IMR-90 (cell line): ENCODE measurements around the gene CTBP1. TPM values are rescaled to one million over a fixed set of nuclear protein-coding genes. Genes with fewer than 3 reads are reported as not detected.

Experiments used
- ATAC-seq: fragments of 200-7000 bp; cut with Tn5 transposase; 2 replicates; pipeline ENCODE4 v1.9.1; 2020; ENCODE audit warnings: low read depth, mild to moderate bottlenecking, moderate library complexity
- Bru-seq: library from RNA; stranded (reverse); fragments of 400-500 nt; gene quantifications from one replicate; lab custom pipeline; 2021; lab: Mats Ljungman, UMichigan
- BruChase-seq, 2 experiments: library from RNA; stranded (reverse); fragments of 400-500 nt; gene quantifications; one replicate each; lab custom pipeline; 2021; lab: Mats Ljungman, UMichigan
- BruUV-seq: library from RNA; stranded (reverse); fragments of 400-500 nt; replicated peaks from 2 replicates; lab custom pipeline; 2021; lab: Mats Ljungman, UMichigan
- CTCF ChIA-PET: fragments of 300-600 bp; formaldehyde crosslinking; extraction: SDS; loops from one replicate; lab custom pipeline; 2021; ENCODE audit warnings: antibody characterized with exemption; lab: Yijun Ruan, JAX
- POLR2A ChIA-PET: fragments of 300-600 bp; sonication (Branson Sonifier 250); formaldehyde crosslinking; loops from one replicate; lab custom pipeline; 2022; ENCODE audit warnings: antibody characterized with exemption; ENCODE audit not compliant: unreplicated experiment; lab: Charles Lee
- DNase-seq: peaks from one replicate; pipeline ENCODE4 v3.0.0; 2013
- H2AFZ ChIP-seq: replicated peaks from 2 replicates; pipeline ENCODE3; 2013; ENCODE audit warnings: low read length, mild to moderate bottlenecking; ENCODE audit not compliant: poor library complexity
- H2AK5ac ChIP-seq: 2 replicates; pipeline ENCODE4 v1.6.1; 2013; ENCODE audit warnings: low read depth, low read length, inconsistent platforms
- H2AK9ac ChIP-seq: replicated peaks from 2 replicates; pipeline ENCODE3; 2013; ENCODE audit warnings: mild to moderate bottlenecking, low read depth, low read length, moderate library complexity; ENCODE audit not compliant: poor library complexity
- H2BK120ac ChIP-seq: 2 replicates; pipeline ENCODE4 v1.6.1; 2013; ENCODE audit warnings: low read depth, low read length, inconsistent platforms
- H2BK15ac ChIP-seq: 3 replicates; pipeline ENCODE4 v1.6.1; 2013; ENCODE audit warnings: low read depth, low read length, inconsistent platforms
- H2BK20ac ChIP-seq: 2 replicates; pipeline ENCODE4 v1.6.1; 2013; ENCODE audit warnings: low read depth, mild to moderate bottlenecking, inconsistent platforms, low read length, moderate library complexity
- H2BK5ac ChIP-seq: 2 replicates; pipeline ENCODE4 v1.6.1; 2013; ENCODE audit warnings: mild to moderate bottlenecking, low read depth, low read length, inconsistent platforms; ENCODE audit not compliant: poor library complexity, severe bottlenecking
- H3K14ac ChIP-seq: replicated peaks from 2 replicates; pipeline ENCODE4 v1.6.1; 2013; ENCODE audit warnings: low read depth, low read length, inconsistent platforms
- H3K18ac ChIP-seq: 2 replicates; pipeline ENCODE4 v1.6.1; 2013; ENCODE audit warnings: low read depth, low read length, control low read depth
- H3K23ac ChIP-seq: 2 replicates; pipeline ENCODE4 v1.6.1; 2013; ENCODE audit warnings: low read depth, low read length, inconsistent platforms
- H3K27ac ChIP-seq: 2 replicates; pipeline ENCODE4 v1.5.1; 2013; ENCODE audit warnings: mild to moderate bottlenecking, control low read depth, low read length; ENCODE audit not compliant: insufficient read depth
- H3K27me3 ChIP-seq: 2 replicates; pipeline ENCODE4 v1.6.1; 2013; ENCODE audit warnings: low read length; ENCODE audit not compliant: control insufficient read depth, insufficient read depth
- H3K36me3 ChIP-seq: 2 replicates; pipeline ENCODE4 v1.6.1; 2013; ENCODE audit warnings: low read length, mixed read lengths; ENCODE audit not compliant: control insufficient read depth, insufficient read depth
- H3K4ac ChIP-seq: 2 replicates; pipeline ENCODE4 v1.6.1; 2013; ENCODE audit warnings: low read depth, low read length, inconsistent platforms
- H3K4me1 ChIP-seq: 2 replicates; pipeline ENCODE4 v1.6.1; 2013; ENCODE audit warnings: low read length, mixed read lengths; ENCODE audit not compliant: control insufficient read depth, insufficient read depth
- H3K4me2 ChIP-seq: 2 replicates; pipeline ENCODE4 v1.6.1; 2013; ENCODE audit warnings: low read depth, mild to moderate bottlenecking, control low read depth, low read length, moderate library complexity
- H3K4me3 ChIP-seq: 2 replicates; pipeline ENCODE4 v1.5.1; 2013; ENCODE audit warnings: low read depth, mild to moderate bottlenecking, control low read depth, low read length, moderate library complexity; ENCODE audit not compliant: insufficient read depth
- H3K56ac ChIP-seq: 2 replicates; pipeline ENCODE4 v1.6.1; 2013; ENCODE audit warnings: low read length, inconsistent platforms; ENCODE audit not compliant: insufficient read depth; ENCODE audit errors: extremely low read depth
- H3K79me1 ChIP-seq, 2 experiments: 2 replicates each; pipeline ENCODE4 v1.6.1; 2013; ENCODE audit warnings: low read length in 2 of 2, inconsistent platforms in 1 of 2, low read depth in 1 of 2
- H3K9ac ChIP-seq: 2 replicates; pipeline ENCODE4 v1.6.1; 2013; ENCODE audit warnings: low read depth, low read length, control low read depth
- H3K9me1 ChIP-seq: 2 replicates; pipeline ENCODE4 v1.6.1; 2013; ENCODE audit warnings: low read length, inconsistent platforms; ENCODE audit not compliant: insufficient read depth
- H3K9me3 ChIP-seq: 2 replicates; pipeline ENCODE4 v1.6.1; 2013; ENCODE audit warnings: low read length; ENCODE audit not compliant: control insufficient read depth, insufficient read depth
- H4K20me1 ChIP-seq: 2 replicates; pipeline ENCODE4 v1.6.1; 2013; ENCODE audit warnings: low read length, inconsistent platforms; ENCODE audit not compliant: insufficient read depth
- H4K5ac ChIP-seq: 2 replicates; pipeline ENCODE4 v1.6.1; 2013; ENCODE audit warnings: mild to moderate bottlenecking, low read depth, low read length, control low read depth
- H4K8ac ChIP-seq, 2 experiments: 2 replicates each; pipeline ENCODE4 v1.6.1; 2013; ENCODE audit warnings: low read depth in 2 of 2, low read length in 2 of 2, control low read depth in 1 of 2, inconsistent platforms in 1 of 2
- H4K91ac ChIP-seq: 2 replicates; pipeline ENCODE4 v1.6.1; 2013; ENCODE audit warnings: low read depth, low read length, inconsistent platforms; ENCODE audit not compliant: insufficient read depth
- BHLHE40 ChIP-seq: fragments of 150-350 bp; IDR thresholded peaks from 2 replicates; pipeline ENCODE4 v1.6.1; 2016; ENCODE audit warnings: mild to moderate bottlenecking, low read depth, low read length
- CEBPB ChIP-seq: IDR thresholded peaks from 2 replicates; pipeline ENCODE4 v1.6.1; 2012; ENCODE audit warnings: low read depth, low read length, improper control_type of control experiment
- MAFK ChIP-seq: IDR thresholded peaks from 2 replicates; pipeline ENCODE4 v1.6.1; 2012; ENCODE audit warnings: low read depth, low read length, improper control_type of control experiment
- MAZ ChIP-seq: IDR thresholded peaks from 2 replicates; pipeline ENCODE4 v1.6.1; 2012; ENCODE audit warnings: low read depth, mild to moderate bottlenecking, low read length, improper control_type of control experiment, moderate library complexity, borderline replicate concordance
- MXI1 ChIP-seq: IDR thresholded peaks from 2 replicates; pipeline ENCODE4 v1.6.1; 2012; ENCODE audit warnings: low read depth, mild to moderate bottlenecking, low read length, moderate library complexity, borderline replicate concordance
- POLR2A ChIP-seq: IDR thresholded peaks from 2 replicates; pipeline ENCODE4 v1.6.1; 2012; ENCODE audit warnings: mild to moderate bottlenecking, low read depth, low read length
- WGBS, 2 experiments: methylation state at CpG; one replicate each; pipeline versions ENCODE4 v1.1.5 to v1.1.7; 2013; ENCODE audit warnings: missing lambda C conversion rate in 2 of 2; ENCODE audit not compliant: insufficient read length in 1 of 2; ENCODE audit errors: extremely low coverage in 2 of 2; 5-methylcytosine and 5-hydroxymethylcytosine counted together
- dilution Hi-C: fragments of 300-500 bp; cut with HindIII; formaldehyde crosslinking; loops from one replicate; pipeline ENCODE4 v1.14.3; 2018; ENCODE audit warnings: low sequenced_read_pairs; ENCODE audit not compliant: unreplicated experiment
- in situ Hi-C: fragments of 300-500 bp; cut with MboI; formaldehyde crosslinking; loops from 3 replicates; pipeline ENCODE4 v1.14.3; 2019; ENCODE audit warnings: low sequenced_read_pairs, inconsistent platforms, mixed read lengths
- intact Hi-C: fragments of 100-400 bp; cut with micrococcal nuclease; formaldehyde crosslinking; loops from 2 replicates; pipeline ENCODE4 v1.10.0; 2022
- long read RNA-seq: library from polyadenylated mRNA; unstranded; transcript quantifications from one replicate; pipeline ENCODE4 v2.0.0, GENCODE V29; 2021; ENCODE audit not compliant: unreplicated experiment
- polyA plus RNA-seq, 3 experiments: library from polyadenylated mRNA; depleted of rRNA; stranded (reverse); fragments of >200 nt; gene quantifications; 2 replicates each; pipeline ENCODE4 v1.2.3, GENCODE V29; 2012; ENCODE audit warnings: low replicate concordance in 1 of 3
- total RNA-seq: library from RNA; depleted of rRNA; stranded (reverse); fragments of >200 nt; gene quantifications from 2 replicates; pipeline ENCODE4 v1.2.3, GENCODE V29; 2012; rRNA removed
- TF ChIP-seq, protein P1 (sequence below): fragments of 150-350 bp; IDR thresholded peaks from 2 replicates; pipeline ENCODE4 v1.6.1; 2017; ENCODE audit warnings: mild to moderate bottlenecking, antibody characterized with exemption, low read length, low read depth
- TF ChIP-seq, protein P2 (sequence below): fragments of 150-350 bp; IDR thresholded peaks from 2 replicates; pipeline ENCODE4 v1.6.1; 2016; ENCODE audit warnings: low read depth, mild to moderate bottlenecking, low read length, moderate library complexity, borderline replicate concordance

The CTBP1 gene
- 147 TPM in 2 replicates for total RNA-seq
- 212 and 237 TPM in 2 replicates for polyA plus RNA-seq (2012; rRNA removed)
- 167 and 315 TPM in 2 replicates for polyA plus RNA-seq (2012; cell fraction: cytosol; rRNA removed)
- polyA plus RNA-seq (2012; cell fraction: nucleus; rRNA removed; ENCODE audit: low replicate concordance): 377 and 892 TPM in 2 replicates
- Bru-seq, nascent RNA: percentile 86 among the genes with signal in this experiment
- percentile 93 among the genes with signal in this experiment for BruChase-seq, experiment 1, labeled RNA remaining after a 6-hour chase
- BruChase-seq, experiment 2, labeled RNA remaining after a 2-hour chase: percentile 91 among the genes with signal in this experiment
- long read RNA-seq, transcript CTBP1-203 (10 exons, 2,467 nt): major isoform, 61 of 187 reads
- long read RNA-seq, transcript CTBP1-201 (9 exons, 2,297 nt): minor isoform, 27 of 187 reads
- long read RNA-seq, partial matches to known transcripts: 19 of 187 reads
- long read RNA-seq, other reads (novel, unspliced or antisense): 78 of 187 reads

DNA sequence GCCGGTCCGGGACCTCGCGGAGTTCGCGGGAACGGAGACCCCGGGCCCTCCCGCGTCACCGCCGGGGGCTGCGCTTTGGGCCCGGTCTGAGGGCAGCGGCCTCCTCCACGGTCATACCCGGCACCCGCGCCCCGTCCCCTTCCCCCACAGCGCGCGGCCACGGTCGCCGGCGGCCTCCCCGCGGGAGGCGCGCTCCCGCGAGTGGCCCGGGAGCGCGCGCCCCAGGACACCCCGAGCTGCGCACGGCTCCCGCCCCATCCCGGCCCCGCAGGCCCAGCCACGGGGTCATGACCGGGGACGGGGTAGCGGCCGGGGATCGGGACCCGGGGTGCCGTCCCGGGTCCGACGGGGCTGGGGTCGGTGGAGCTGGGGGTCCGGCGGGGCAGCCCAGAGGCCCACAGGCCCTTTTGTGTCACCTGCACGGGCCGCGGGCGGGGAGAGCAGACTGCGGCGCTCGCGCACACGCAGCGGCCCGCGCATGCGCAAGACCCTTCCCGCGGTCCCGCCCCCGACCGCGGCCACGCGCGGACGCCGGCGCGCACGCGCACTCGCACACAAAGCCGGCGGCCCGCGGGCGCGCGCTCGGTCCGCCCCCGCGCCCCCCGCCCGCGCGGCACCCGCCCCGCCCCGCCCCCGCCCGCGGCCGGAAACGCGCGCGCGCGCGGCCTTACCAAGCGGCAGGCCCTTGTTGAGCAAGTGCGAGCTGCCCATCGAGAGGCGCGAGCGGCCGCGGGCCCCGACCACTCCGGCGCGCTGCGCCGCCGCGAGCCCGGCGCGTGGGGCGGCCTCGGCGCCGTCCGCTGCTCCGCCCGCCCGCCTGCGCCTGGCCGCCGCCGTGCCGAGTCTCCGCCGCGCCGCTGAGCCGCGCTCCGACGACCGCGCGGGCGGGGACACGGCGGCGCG lies at the start of gene CTBP1:
Gene CTBP1, minus strand, starts transcription at position 886 of the 903 bp plus-strand sequence. CDS start 7,799 bp downstream, outside the sequence.
- H3K14ac ChIP-seq: peak within 1 kb of the TSS; percentile 100
- H4K8ac ChIP-seq: peak within 1 kb of the TSS; percentile 95 to 97
- H4K5ac ChIP-seq: peak within 1 kb of the TSS; percentile 88
- H3K4ac ChIP-seq: peak within 1 kb of the TSS; percentile 98
- H3K9ac ChIP-seq: peak within 1 kb of the TSS; percentile 98
- peak within 1 kb of the TSS; percentile 97 for H3K27ac ChIP-seq
- DNase-seq (peak; percentile 83), ATAC-seq (peak; percentile 59)
- peak within 1 kb of the TSS; percentile 97 for H3K4me2 ChIP-seq
- H2BK120ac ChIP-seq: peak within 1 kb of the TSS; percentile 78; the same call in 1 of the 2 replicates
- peaks cover 22 to 53% of the 10 kb centered on the region in 2 experiments for H3K79me1 ChIP-seq
- H2AFZ ChIP-seq: peak within 1 kb of the TSS; percentile 95
- H3K4me1 ChIP-seq: peaks cover 19% of the 10 kb centered on the region
- intact Hi-C loops: loop anchor here (1.0 kb wide), 1 partner anchor 98 kb away; no protein-coding TSS in a partner anchor
- dilution Hi-C loops: no loop called here
- H3K27me3 ChIP-seq: no peaks in the 10 kb centered on the region
- H3K9me1 ChIP-seq: peaks cover 24% of the 10 kb centered on the region
- peak within 1 kb of the TSS; percentile 99 for H3K23ac ChIP-seq
- peak within 1 kb of the TSS; percentile 99 for H2AK5ac ChIP-seq
- POLR2A ChIA-PET: interaction anchor here (0.6 to 1.0 kb wide), 2 partner anchors 76 to 101 kb away, joined by 3 to 4 read pairs; partner anchors contain the start of gene SPON2
- H3K9me3 ChIP-seq: peaks cover 18% of the 10 kb centered on the region
- H3K36me3 ChIP-seq: peaks cover 16% of the 10 kb centered on the region
- BruUV-seq: no TSS peak
- H2BK5ac ChIP-seq: peak within 1 kb of the TSS; percentile 92
- peak within 1 kb of the TSS; percentile 100 for H2AK9ac ChIP-seq
- TF ChIP-seq, protein P1, sequence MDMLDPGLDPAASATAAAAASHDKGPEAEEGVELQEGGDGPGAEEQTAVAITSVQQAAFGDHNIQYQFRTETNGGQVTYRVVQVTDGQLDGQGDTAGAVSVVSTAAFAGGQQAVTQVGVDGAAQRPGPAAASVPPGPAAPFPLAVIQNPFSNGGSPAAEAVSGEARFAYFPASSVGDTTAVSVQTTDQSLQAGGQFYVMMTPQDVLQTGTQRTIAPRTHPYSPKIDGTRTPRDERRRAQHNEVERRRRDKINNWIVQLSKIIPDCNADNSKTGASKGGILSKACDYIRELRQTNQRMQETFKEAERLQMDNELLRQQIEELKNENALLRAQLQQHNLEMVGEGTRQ: peak; percentile 28; the same call in 1 of the 2 replicates
- TF ChIP-seq CEBPB (peak; percentile 18; the same call in 1 of the 2 replicates), POLR2A (peak; percentile 23; the same call in 1 of the 2 replicates), BHLHE40 (peak; percentile 28; the same call in 1 of the 2 replicates), MAFK (no peak), MAZ (peak; percentile 66; the same call in 1 of the 2 replicates), MXI1 (0 out of 2 replicates have a peak, but pooled peaks have one; percentile 20)
- TF ChIP-seq, protein P2, sequence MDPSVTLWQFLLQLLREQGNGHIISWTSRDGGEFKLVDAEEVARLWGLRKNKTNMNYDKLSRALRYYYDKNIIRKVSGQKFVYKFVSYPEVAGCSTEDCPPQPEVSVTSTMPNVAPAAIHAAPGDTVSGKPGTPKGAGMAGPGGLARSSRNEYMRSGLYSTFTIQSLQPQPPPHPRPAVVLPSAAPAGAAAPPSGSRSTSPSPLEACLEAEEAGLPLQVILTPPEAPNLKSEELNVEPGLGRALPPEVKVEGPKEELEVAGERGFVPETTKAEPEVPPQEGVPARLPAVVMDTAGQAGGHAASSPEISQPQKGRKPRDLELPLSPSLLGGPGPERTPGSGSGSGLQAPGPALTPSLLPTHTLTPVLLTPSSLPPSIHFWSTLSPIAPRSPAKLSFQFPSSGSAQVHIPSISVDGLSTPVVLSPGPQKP: no peak
- H3K4me3 ChIP-seq: peak within 1 kb of the TSS; percentile 90
- H3K56ac ChIP-seq: peak within 1 kb of the TSS; percentile 97
- no peak within 1 kb of the TSS for H2BK15ac ChIP-seq
- no peak within 1 kb of the TSS for H2BK20ac ChIP-seq
- in situ Hi-C loops: no loop called here
- peak within 1 kb of the TSS; percentile 98 for H4K91ac ChIP-seq
- peak within 1 kb of the TSS; percentile 13; the same call in 1 of the 2 replicates for H3K18ac ChIP-seq
- H4K20me1 ChIP-seq: peaks cover 40% of the 10 kb centered on the region
- CTCF ChIA-PET: no interaction called here
- WGBS, 2 experiments: 0% methylated on average over 79 of the region's 163 CpGs; no CpG with 5 or more reads in 1 of the 2 experiments
